Suprapubic skin (tissue), 4 donors: Measurements from ENCODE around the gene ARHGEF33. TPM values are rescaled to one million over a fixed set of nuclear protein-coding genes. Genes with fewer than 3 reads are reported as not detected.

Experiments
- DNase-seq, 2 donors: peaks; one replicate each; pipeline ENCODE4 v3.0.0-alpha.2; 2019; ENCODE audit warnings: low spot score in 2 of 2
- H3K27ac ChIP-seq: fragments of 200-600 bp; sonication (generic); one replicate; pipeline ENCODE4 v1.5.1; 2019
- H3K27me3 ChIP-seq: fragments of 200-600 bp; sonication (generic); one replicate; pipeline ENCODE4 v1.5.1; 2019
- H3K36me3 ChIP-seq: fragments of 200-600 bp; sonication (generic); one replicate; pipeline ENCODE4 v1.5.1; 2019
- H3K4me1 ChIP-seq: fragments of 200-600 bp; sonication (generic); one replicate; pipeline ENCODE4 v1.5.1; 2019
- H3K4me3 ChIP-seq: fragments of 200-600 bp; sonication (generic); one replicate; pipeline ENCODE4 v1.5.1; 2019; ENCODE audit warnings: mild to moderate bottlenecking
- H3K9me3 ChIP-seq: fragments of 200-600 bp; sonication (generic); one replicate; pipeline ENCODE4 v1.5.1; 2019
- EP300 ChIP-seq: sonication (generic); formaldehyde crosslinking; IDR thresholded peaks from one replicate; pipeline ENCODE4 v1.6.1; 2017; ENCODE audit warnings: antibody characterized with exemption
- POLR2A ChIP-seq, 2 donors: fragments of 450-650 bp; IDR thresholded peaks; one replicate each; pipeline ENCODE4 v1.6.1; 2017; ENCODE audit warnings: antibody characterized with exemption in 2 of 2, mild to moderate bottlenecking in 2 of 2, moderate library complexity in 2 of 2
- POLR2AphosphoS5 ChIP-seq, 3 donors: sonication (generic); formaldehyde crosslinking; IDR thresholded peaks; one replicate each; pipeline ENCODE4 v1.6.1; 2017; ENCODE audit warnings: antibody characterized with exemption in 3 of 3
- WGBS: methylation state at CpG from one replicate; pipeline ENCODE4 v1.1.5; 2018; 5-methylcytosine and 5-hydroxymethylcytosine counted together
- total RNA-seq, 4 donors: library from RNA; depleted of rRNA; stranded (reverse); fragments of >200 nt; gene quantifications; one replicate each; pipeline ENCODE4 v1.1.0, GENCODE V29; 2016
- TF ChIP-seq, protein P1 (sequence below), 2 donors: fragments of 200-600 bp in 1 of 2; fragments of 450-650 bp in 1 of 2; sonication (generic) in 1 of 2; IDR thresholded peaks; one replicate each; pipeline ENCODE4 v1.5.1; 2016 to 2019; ENCODE audit warnings: antibody characterized with exemption in 2 of 2, mild to moderate bottlenecking in 1 of 2, moderate library complexity in 1 of 2

ARHGEF33 gene
- total RNA-seq, 4 donors from 2014 or later, result 0.34 to 0.80 (median 0.42) TPM

DNA sequence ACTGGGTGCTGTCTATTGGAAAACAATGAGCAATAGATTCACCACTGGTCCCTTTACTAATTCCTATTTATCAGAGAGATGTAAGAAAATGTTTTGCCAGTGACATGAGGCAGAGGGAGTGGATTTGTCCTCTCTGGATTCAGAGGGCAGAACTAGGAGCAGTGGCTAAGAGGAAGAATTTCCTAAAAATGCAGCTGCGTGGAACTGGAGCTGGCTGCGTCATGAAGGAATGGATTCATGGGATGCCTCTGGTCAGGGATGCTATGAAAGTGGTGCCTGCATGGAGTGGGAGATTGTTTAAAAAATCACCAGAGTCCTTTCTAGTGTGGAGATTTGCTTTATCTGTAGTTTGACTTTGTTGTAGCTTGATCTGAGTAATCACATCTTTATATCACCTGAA, 78.3 kb downstream of the ARHGEF33 start:
- H3K36me3 ChIP-seq, result no peaks in the 10 kb centered on the region
- DNase-seq, result no peak
- no peak overlapping the region for H3K27ac ChIP-seq
- H3K27me3 ChIP-seq, result no peaks in the 10 kb centered on the region
- WGBS, result 98% methylated on average over 2 of the region's 2 CpGs
- no peaks in the 10 kb centered on the region for H3K4me1 ChIP-seq
- H3K4me3 ChIP-seq, result no peak overlapping the region
- H3K9me3 ChIP-seq, result no peaks in the 10 kb centered on the region
- TF ChIP-seq EP300, result no peak
- TF ChIP-seq, protein P1, sequence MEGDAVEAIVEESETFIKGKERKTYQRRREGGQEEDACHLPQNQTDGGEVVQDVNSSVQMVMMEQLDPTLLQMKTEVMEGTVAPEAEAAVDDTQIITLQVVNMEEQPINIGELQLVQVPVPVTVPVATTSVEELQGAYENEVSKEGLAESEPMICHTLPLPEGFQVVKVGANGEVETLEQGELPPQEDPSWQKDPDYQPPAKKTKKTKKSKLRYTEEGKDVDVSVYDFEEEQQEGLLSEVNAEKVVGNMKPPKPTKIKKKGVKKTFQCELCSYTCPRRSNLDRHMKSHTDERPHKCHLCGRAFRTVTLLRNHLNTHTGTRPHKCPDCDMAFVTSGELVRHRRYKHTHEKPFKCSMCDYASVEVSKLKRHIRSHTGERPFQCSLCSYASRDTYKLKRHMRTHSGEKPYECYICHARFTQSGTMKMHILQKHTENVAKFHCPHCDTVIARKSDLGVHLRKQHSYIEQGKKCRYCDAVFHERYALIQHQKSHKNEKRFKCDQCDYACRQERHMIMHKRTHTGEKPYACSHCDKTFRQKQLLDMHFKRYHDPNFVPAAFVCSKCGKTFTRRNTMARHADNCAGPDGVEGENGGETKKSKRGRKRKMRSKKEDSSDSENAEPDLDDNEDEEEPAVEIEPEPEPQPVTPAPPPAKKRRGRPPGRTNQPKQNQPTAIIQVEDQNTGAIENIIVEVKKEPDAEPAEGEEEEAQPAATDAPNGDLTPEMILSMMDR (IDR thresholded peaks at IDR 0.05), result no peak
- no peak for TF ChIP-seq POLR2A (IDR thresholded peaks at IDR 0.05)
- TF ChIP-seq POLR2AphosphoS5 (IDR thresholded peaks at IDR 0.05), result no peak

DNA sequence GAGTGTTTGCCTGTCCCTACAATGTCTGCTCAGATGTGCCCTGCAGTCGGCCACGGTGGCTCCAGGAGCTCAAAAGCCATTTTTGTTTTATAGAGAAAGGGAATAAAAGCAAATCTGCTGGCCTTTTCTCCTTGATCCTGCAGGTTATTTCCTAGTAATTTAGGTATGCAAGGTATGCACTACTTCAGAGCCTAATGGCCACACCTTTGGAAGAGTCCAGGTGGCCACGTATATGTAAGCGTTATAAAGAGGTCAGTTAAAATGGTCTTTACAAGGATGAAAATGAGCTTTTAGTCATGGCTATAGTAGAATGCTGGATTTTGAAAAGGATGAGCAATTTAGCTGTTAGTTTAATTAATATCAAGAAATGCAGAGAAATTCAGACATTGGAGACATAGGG, 81.7 kb downstream of the ARHGEF33 start:
- H3K4me3 ChIP-seq, result no peak overlapping the region
- WGBS, result 98% methylated on average over 4 of the region's 4 CpGs
- TF ChIP-seq POLR2AphosphoS5 (IDR thresholded peaks at IDR 0.05) (no peak), POLR2A (IDR thresholded peaks at IDR 0.05) (no peak), EP300 (no peak)
- TF ChIP-seq, protein P1 (IDR thresholded peaks at IDR 0.05), result no peak
- H3K27me3 ChIP-seq, result no peaks in the 10 kb centered on the region
- H3K27ac ChIP-seq, result no peak overlapping the region
- no peaks in the 10 kb centered on the region for H3K9me3 ChIP-seq
- H3K4me1 ChIP-seq, result no peaks in the 10 kb centered on the region
- DNase-seq, result no peak
- H3K36me3 ChIP-seq, result no peaks in the 10 kb centered on the region

DNA sequence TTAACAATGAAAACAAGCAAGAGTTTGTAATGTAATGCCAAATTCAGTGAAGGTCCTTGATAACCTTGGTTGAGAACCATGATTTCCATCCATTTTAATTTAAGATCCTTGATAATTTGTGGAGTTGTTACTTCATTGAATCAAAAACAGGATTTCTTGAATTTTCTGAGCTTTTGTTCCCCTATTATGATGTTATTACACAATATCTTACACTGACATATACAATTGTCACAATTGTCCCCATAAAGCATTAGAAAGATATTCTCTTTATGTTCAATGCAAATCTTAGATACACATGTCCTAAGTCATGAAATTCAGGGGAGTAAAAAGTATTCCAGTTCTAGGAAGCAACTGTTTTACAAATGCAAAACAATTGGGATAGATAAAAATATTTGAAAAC, 83.6 kb downstream of the ARHGEF33 start:
- H3K4me3 ChIP-seq, result no peak overlapping the region

DNA sequence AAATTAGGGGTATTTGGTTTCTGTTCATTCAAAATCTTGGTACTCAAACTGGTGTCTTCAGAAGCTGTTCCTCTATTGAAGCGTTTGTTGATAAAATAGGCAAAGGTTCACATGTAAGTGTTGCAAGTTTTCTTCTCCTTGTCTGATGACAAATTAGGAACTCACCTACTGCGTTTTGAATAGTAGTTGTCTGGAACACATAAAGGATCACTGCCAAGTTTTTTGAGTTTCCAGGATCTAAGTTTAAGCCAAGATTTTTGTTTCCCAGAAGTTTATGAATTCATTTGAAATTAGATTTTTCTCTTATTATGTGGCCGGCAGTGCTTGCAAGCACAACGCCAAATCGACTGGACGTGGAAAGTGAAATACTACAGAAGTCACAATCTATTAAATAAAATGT, 85.4 kb downstream of the ARHGEF33 start:
- no peak for DNase-seq
- H3K4me1 ChIP-seq, result no peaks in the 10 kb centered on the region
- H3K4me3 ChIP-seq, result no peak overlapping the region
- TF ChIP-seq, protein P1 (IDR thresholded peaks at IDR 0.05), result no peak
- no peaks in the 10 kb centered on the region for H3K27me3 ChIP-seq
- 71% methylated on average over 6 of the region's 6 CpGs for WGBS
- no peaks in the 10 kb centered on the region for H3K9me3 ChIP-seq
- H3K27ac ChIP-seq, result no peak overlapping the region
- no peaks in the 10 kb centered on the region for H3K36me3 ChIP-seq

More for the DNA sequence above, 83.6 kb downstream of the ARHGEF33 start:
- H3K27me3 ChIP-seq, result no peaks in the 10 kb centered on the region
- H3K27ac ChIP-seq, result no peak overlapping the region
- no peak for DNase-seq
- no peaks in the 10 kb centered on the region for H3K9me3 ChIP-seq
- H3K4me1 ChIP-seq, result no peaks in the 10 kb centered on the region
- no peak for TF ChIP-seq EP300
- no peak for TF ChIP-seq POLR2AphosphoS5 (IDR thresholded peaks at IDR 0.05)
- TF ChIP-seq, protein P1 (IDR thresholded peaks at IDR 0.05), result no peak
- no peak for TF ChIP-seq POLR2A (IDR thresholded peaks at IDR 0.05)
- H3K36me3 ChIP-seq, result no peaks in the 10 kb centered on the region

DNA sequence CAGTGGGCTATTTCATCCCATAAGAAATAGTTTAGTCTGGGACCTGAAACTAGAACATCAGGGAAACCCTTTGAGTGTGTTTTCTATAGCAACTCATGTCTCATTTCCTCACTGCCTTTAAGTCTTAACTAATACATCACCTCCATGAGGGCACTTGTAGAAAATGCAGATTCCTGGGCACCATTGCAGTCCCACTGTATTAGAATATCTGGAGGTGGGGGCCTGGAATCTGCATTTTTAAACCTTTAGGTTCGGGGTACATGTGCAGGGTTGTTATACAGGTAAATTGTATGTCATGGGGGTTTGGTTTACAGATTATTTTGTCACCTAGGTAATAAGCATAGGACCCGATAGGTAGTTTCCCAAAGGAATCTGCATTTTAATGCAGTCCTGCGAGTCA, 87.4 kb downstream of the ARHGEF33 start:
- no peak overlapping the region for H3K4me3 ChIP-seq
- H3K4me1 ChIP-seq, result no peaks in the 10 kb centered on the region
- no peak for DNase-seq
- no peak overlapping the region for H3K27ac ChIP-seq
- H3K9me3 ChIP-seq, result no peaks in the 10 kb centered on the region
- no peaks in the 10 kb centered on the region for H3K27me3 ChIP-seq
- H3K36me3 ChIP-seq, result peaks cover 3% of the 10 kb centered on the region
- WGBS, result 96% methylated on average over 3 of the region's 3 CpGs
- TF ChIP-seq, protein P1 (IDR thresholded peaks at IDR 0.05), result no peak
- no peak for TF ChIP-seq EP300
- no peak for TF ChIP-seq POLR2A (IDR thresholded peaks at IDR 0.05)
- no peak for TF ChIP-seq POLR2AphosphoS5 (IDR thresholded peaks at IDR 0.05)
